NB4 (cell line): ENCODE measurements around the gene LEPR.

Experiments used
- DNase-seq: peaks from one replicate; pipeline ENCODE4 v3.0.0; 2010; ENCODE audit warnings: low read depth
- H3K4me3 ChIP-seq: one replicate; pipeline ENCODE4 v1.5.1; 2011; ENCODE audit warnings: mild to moderate bottlenecking, low read depth, low read length, moderate library complexity
- CTCF ChIP-seq: IDR thresholded peaks from one replicate; pipeline ENCODE4 v1.5.1; 2012; ENCODE audit warnings: low read depth, low read length
- MAX ChIP-seq: IDR thresholded peaks from 2 replicates; pipeline ENCODE4 v1.6.1; 2011; ENCODE audit warnings: low read depth, low read length
- MYC ChIP-seq: IDR thresholded peaks from 2 replicates; pipeline ENCODE4 v1.6.1; 2011; ENCODE audit warnings: low read depth, low read length
- POLR2A ChIP-seq: IDR thresholded peaks from 2 replicates; pipeline ENCODE4 v1.6.1; 2011; ENCODE audit warnings: mild to moderate bottlenecking; ENCODE audit not compliant: insufficient read length; ENCODE audit errors: extremely low read depth

Gene LEPR

GRCh38 chr1:65395887-65396612 lies 24.4 kb upstream of the LEPR start:
- no peak for TF ChIP-seq MYC
- no peak for DNase-seq
- H3K4me3 ChIP-seq: no peak overlapping the region

- H3K4me3 ChIP-seq: no peak overlapping the region
- DNase-seq: no peak
- no peak for TF ChIP-seq CTCF
- TF ChIP-seq MYC: no peak
- TF ChIP-seq POLR2A: no peak
- no peak for TF ChIP-seq MAX
Observed at GRCh38 chr1:65398083-65398482, 22.4 kb upstream of the LEPR start.

GRCh38 chr1:65399003-65399402 lies 21.5 kb upstream of the LEPR start:
- no peak overlapping the region for H3K4me3 ChIP-seq
- no peak for DNase-seq
- TF ChIP-seq POLR2A: no peak
- no peak for TF ChIP-seq MAX
- TF ChIP-seq MYC: no peak
- TF ChIP-seq CTCF: no peak

- DNase-seq: no peak
- H3K4me3 ChIP-seq: no peak overlapping the region
- TF ChIP-seq MAX (no peak), POLR2A (no peak), MYC (no peak), CTCF (no peak)
Observed at GRCh38 chr1:65401612-65402011, 18.9 kb upstream of the LEPR start.

GRCh38 chr1:65404941-65405340 lies 15.5 kb upstream of the LEPR start:
- TF ChIP-seq CTCF: no peak
- no peak for TF ChIP-seq POLR2A
- TF ChIP-seq MAX: no peak
- TF ChIP-seq MYC: no peak
- no peak for DNase-seq
- H3K4me3 ChIP-seq: no peak overlapping the region

- no peak for DNase-seq
- H3K4me3 ChIP-seq: no peak overlapping the region
- TF ChIP-seq MYC (no peak), MAX (no peak), POLR2A (no peak), CTCF (no peak)
Observed at GRCh38 chr1:65407877-65408276, 12.6 kb upstream of the LEPR start.
